ENCODE results near the gene ENTPD3. TPM values are rescaled to one million over a fixed set of nuclear protein-coding genes. Genes with fewer than 3 reads are reported as not detected.

Gene ENTPD3
- total and polyA plus RNA-seq, 12 donors = 0.15 to 0.77 (median 0.40) TPM; not detected in 1

DNA sequence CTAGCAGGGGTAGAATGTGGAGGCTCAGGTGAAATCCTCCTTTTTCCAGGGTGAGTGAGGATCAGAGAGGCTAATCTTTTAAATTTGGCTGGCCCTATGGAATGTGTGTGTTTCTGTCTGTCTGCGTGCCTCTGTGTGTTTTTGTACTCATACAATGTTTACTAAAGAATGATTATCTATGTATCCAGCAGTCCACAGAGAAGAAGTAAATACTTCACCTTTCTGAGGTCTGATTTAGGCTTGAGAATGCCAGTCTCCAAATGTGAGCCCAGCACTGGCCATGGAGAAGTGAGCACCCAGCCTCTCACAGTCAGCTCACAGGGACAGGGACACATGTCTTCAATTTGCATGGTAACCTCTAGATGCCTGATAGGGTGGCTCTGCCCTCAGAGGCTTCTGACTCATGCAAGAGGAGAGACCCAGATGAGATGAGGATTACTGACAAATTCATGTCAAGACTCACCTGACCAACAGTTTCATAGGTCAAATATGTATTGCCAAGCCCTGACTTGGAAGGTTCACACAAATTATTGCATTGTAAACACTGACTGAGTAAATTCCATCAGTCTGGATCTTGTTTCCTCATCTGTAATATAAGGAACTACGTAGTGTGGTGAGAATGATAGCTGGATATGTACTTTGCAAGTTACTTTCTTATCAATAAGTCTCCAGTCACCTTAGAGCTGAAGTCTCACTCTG, 31.0 kb downstream of the ENTPD3 start:
- peaks cover 0 to 21% (median 9%) of the 10 kb centered on the region in 9 donors for H3K4me1 ChIP-seq
- peaks cover 0 to 6% (median 0%) of the 10 kb centered on the region in 9 donors for H3K36me3 ChIP-seq
- H3K9me3 ChIP-seq = no peaks in the 10 kb centered on the region
- intact Hi-C loops (cut with DNase I) = no loop called here
- no peak for ATAC-seq
- no peaks in the 10 kb centered on the region for H3K27me3 ChIP-seq
- TF ChIP-seq CTCF (IDR thresholded peaks at IDR 0.05) = no peak
- DNase-seq = no peak
- WGBS, 2 donors = 89 to 97% methylated on average over 2 of the region's 2 CpGs
- H3K27ac ChIP-seq = no peak overlapping the region
- H3K4me3 ChIP-seq = no peak overlapping the region

- WGBS, 2 donors = 73 to 77% methylated on average over 1 of the region's 1 CpG
- DNase-seq (no peak), ATAC-seq (no peak)
- Histone ChIP-seq H3K27ac (no peak overlapping the region), H3K36me3 (peaks cover 0 to 24% (median 0%) of the 10 kb centered on the region in 9 donors), H3K4me1 (no peaks in the 10 kb centered on the region), H3K27me3 (no peaks in the 10 kb centered on the region), H3K9me3 (no peaks in the 10 kb centered on the region), H3K4me3 (no peak overlapping the region)
- intact Hi-C loops (cut with DNase I) = no loop called here
- TF ChIP-seq CTCF (IDR thresholded peaks at IDR 0.05) = no peak
These were observed 35.9 kb downstream of the ENTPD3 start for GRCh38 chr3:40422861-40423260.

DNA sequence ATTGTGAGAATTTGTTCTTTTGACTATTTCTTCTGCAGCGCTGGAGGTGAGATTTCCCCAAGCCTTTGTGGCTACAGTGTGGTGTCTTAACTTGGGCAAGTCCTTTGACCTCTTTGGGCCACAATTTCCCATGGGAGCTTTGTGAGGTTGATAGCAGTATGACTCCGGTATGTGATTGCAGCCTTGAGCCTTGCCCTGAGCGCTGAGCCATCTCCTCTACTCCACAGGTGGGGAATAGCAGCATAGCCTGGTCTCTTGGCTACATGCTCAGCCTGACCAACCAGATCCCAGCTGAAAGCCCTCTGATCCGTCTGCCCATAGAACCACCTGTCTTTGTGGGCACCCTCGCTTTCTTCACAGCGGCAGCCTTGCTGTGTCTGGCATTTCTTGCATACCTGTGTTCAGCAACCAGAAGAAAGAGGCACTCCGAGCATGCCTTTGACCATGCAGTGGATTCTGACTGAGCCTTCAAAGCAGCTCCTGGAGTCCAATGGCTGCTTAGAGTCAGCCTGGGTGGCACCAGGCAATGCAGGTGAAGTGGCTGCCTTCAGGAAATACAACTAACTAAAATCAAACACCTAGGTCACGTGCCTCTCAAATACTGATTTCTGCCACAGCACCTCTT, 40.2 kb downstream of the ENTPD3 start:
- H3K4me1 ChIP-seq = no peaks in the 10 kb centered on the region
- H3K9me3 ChIP-seq = no peaks in the 10 kb centered on the region
- no peak overlapping the region for H3K27ac ChIP-seq
- DNase-seq = no peak
- H3K36me3 ChIP-seq = peaks cover 0 to 24% (median 0%) of the 10 kb centered on the region in 9 donors
- no peak overlapping the region for H3K4me3 ChIP-seq
- no peak for TF ChIP-seq CTCF (IDR thresholded peaks at IDR 0.05)
- intact Hi-C loops (cut with DNase I) = no loop called here
- 93 to 94% methylated on average over 8 of the region's 8 CpGs for WGBS, 2 donors
- ATAC-seq = no peak
- H3K27me3 ChIP-seq = no peaks in the 10 kb centered on the region

GRCh38 chr3:40432793-40433192, 45.8 kb downstream of the ENTPD3 start:
- 84 to 86% methylated on average over 2 of the region's 2 CpGs for WGBS, 2 donors
- H3K27me3 ChIP-seq = no peaks in the 10 kb centered on the region
- intact Hi-C loops (cut with DNase I) = loop anchor here in 5 of 10 donors (5.0 to 10.0 kb wide), 3 partner anchors 100 to 238 kb away; no protein-coding TSS in a partner anchor
- no peak overlapping the region for H3K4me3 ChIP-seq
- peak in 4 of 9 donors; percentile 10 to 20 (median 16) for TF ChIP-seq CTCF (IDR thresholded peaks at IDR 0.05)
- DNase-seq = no peak
- no peaks in the 10 kb centered on the region for H3K4me1 ChIP-seq
- H3K27ac ChIP-seq = no peak overlapping the region
- ATAC-seq = no peak
- peaks cover 0 to 8% (median 0%) of the 10 kb centered on the region in 9 donors for H3K36me3 ChIP-seq
- H3K9me3 ChIP-seq = no peaks in the 10 kb centered on the region
